HG02943 (cell line): ENCODE measurements around the gene TRDMT1.

Source experiments
- ATAC-seq: cut with Tn5 transposase; IDR thresholded peaks from one replicate; pipeline ENCODE4 v1.9.1; 2021; ENCODE audit warnings: mild to moderate bottlenecking, low read depth, moderate library complexity; ENCODE audit not compliant: unreplicated experiment

The TRDMT1 gene

GRCh38 chr10:17232276-17232960, 30.9 kb upstream of the TRDMT1 start:
- ATAC-seq = no peak

- no peak for ATAC-seq
Observed at GRCh38 chr10:17231788-17232187, 30.3 kb upstream of the TRDMT1 start.

- ATAC-seq = peak; percentile 48
Observed at GRCh38 chr10:17229967-17230682, 28.7 kb upstream of the TRDMT1 start.

- ATAC-seq = peak; percentile 3
Observed at GRCh38 chr10:17229717-17229966, 28.2 kb upstream of the TRDMT1 start.

GRCh38 chr10:17229016-17229716, 27.7 kb upstream of the TRDMT1 start:
- peak; percentile 16 for ATAC-seq

GRCh38 chr10:17228091-17229015, 26.9 kb upstream of the TRDMT1 start, which contains the start of gene VIM:
VIM (plus strand) TSS chr10:17228241; CDS start chr10:17229423, 1,182 bp downstream.
- peak; percentile 40 for ATAC-seq

- no peak for ATAC-seq
Observed at GRCh38 chr10:17227367-17228090, 26.1 kb upstream of the TRDMT1 start.

GRCh38 chr10:17226891-17227303, 25.4 kb upstream of the TRDMT1 start:
- ATAC-seq = no peak

GRCh38 chr10:17225808-17226207, 24.3 kb upstream of the TRDMT1 start:
- no peak for ATAC-seq

- no peak for ATAC-seq
Observed at GRCh38 chr10:17222329-17222728, 20.9 kb upstream of the TRDMT1 start.

- ATAC-seq = no peak
Observed at GRCh38 chr10:17220652-17221100, 19.2 kb upstream of the TRDMT1 start.

GRCh38 chr10:17219024-17219423, 17.6 kb upstream of the TRDMT1 start:
- ATAC-seq = no peak

- ATAC-seq = no peak
Observed at GRCh38 chr10:17217631-17218232, 16.3 kb upstream of the TRDMT1 start.

- ATAC-seq = no peak
Observed at GRCh38 chr10:17216901-17217395, 15.5 kb upstream of the TRDMT1 start.

GRCh38 chr10:17216217-17216900, 14.9 kb upstream of the TRDMT1 start:
- ATAC-seq = peak; percentile 100

GRCh38 chr10:17215782-17216122, 14.3 kb upstream of the TRDMT1 start:
- no peak for ATAC-seq

GRCh38 chr10:17214971-17215781, 13.7 kb upstream of the TRDMT1 start:
- no peak for ATAC-seq

- no peak for ATAC-seq
Observed at GRCh38 chr10:17214526-17214925, 13.1 kb upstream of the TRDMT1 start.
